Kidney epithelial cell (primary cell): ENCODE data around the gene TNFRSF18. TPM values are rescaled to one million over a fixed set of nuclear protein-coding genes. Genes with fewer than 3 reads are reported as not detected.

ENCODE experiments used
- DNase-seq: peaks from one replicate; pipeline ENCODE4 v3.0.0-alpha.2; 2010; ENCODE audit warnings: low read depth
- H3K27me3 ChIP-seq: 2 replicates; pipeline ENCODE4 v1.6.0; 2011; ENCODE audit warnings: low read length; ENCODE audit not compliant: control insufficient read depth, insufficient read depth
- H3K36me3 ChIP-seq: 2 replicates; pipeline ENCODE4 v1.5.1; 2011; ENCODE audit warnings: low read length; ENCODE audit not compliant: control insufficient read depth, insufficient read depth
- H3K4me3 ChIP-seq: 2 replicates; pipeline ENCODE4 v1.5.1; 2011; ENCODE audit warnings: low read depth, mild to moderate bottlenecking, control low read depth, low read length
- total RNA-seq: library from RNA; depleted of rRNA; stranded (reverse); fragments of >200 nt; gene quantifications from 2 replicates; pipeline ENCODE4 v1.2.3, GENCODE V29; 2015
- TF ChIP-seq, protein P1 (sequence below): IDR thresholded peaks from 2 replicates; pipeline ENCODE4 v1.5.1; 2011; ENCODE audit warnings: mild to moderate bottlenecking, moderate library complexity, low read length, control low read depth, inconsistent platforms; ENCODE audit not compliant: insufficient read depth, poor library complexity, severe bottlenecking

Gene TNFRSF18
- total RNA-seq, 1 donor from 2014 or later, result 0.67 TPM

DNA sequence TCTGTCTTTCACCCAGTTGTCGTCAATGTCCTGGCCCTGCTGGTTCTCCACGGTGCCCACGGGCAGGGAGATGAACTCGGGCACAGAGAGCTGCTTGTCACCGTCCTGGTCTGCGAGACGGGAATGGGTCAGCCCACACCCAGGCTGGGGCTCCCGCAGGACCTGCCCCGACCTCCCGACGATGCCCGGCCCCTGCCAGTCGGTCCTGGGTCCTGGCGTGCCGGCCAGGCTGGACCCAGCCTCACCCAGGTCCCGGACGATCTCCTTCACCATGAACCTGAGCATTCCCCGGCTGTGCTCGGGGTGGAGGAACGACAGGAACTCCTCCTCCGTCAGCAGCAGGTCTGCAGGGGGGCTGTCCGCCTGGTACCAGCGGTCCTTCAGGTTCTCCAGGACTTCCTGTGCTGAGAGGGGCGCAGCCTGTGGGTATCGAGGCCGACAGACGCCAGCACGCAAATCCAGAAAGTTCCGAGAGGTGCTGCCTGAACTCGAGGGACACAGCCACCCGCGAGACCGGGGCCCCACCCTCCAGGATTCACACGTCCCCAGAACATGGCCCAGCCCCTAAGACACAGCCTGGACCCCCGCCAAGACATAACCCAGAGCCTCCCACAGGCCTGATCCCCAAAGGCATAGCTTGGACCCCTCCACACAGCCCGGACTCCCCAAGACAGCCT is 12.3 kb upstream of the TNFRSF18 start:
- H3K36me3 ChIP-seq, result peaks cover 1% of the 10 kb centered on the region
- TF ChIP-seq, protein P1, sequence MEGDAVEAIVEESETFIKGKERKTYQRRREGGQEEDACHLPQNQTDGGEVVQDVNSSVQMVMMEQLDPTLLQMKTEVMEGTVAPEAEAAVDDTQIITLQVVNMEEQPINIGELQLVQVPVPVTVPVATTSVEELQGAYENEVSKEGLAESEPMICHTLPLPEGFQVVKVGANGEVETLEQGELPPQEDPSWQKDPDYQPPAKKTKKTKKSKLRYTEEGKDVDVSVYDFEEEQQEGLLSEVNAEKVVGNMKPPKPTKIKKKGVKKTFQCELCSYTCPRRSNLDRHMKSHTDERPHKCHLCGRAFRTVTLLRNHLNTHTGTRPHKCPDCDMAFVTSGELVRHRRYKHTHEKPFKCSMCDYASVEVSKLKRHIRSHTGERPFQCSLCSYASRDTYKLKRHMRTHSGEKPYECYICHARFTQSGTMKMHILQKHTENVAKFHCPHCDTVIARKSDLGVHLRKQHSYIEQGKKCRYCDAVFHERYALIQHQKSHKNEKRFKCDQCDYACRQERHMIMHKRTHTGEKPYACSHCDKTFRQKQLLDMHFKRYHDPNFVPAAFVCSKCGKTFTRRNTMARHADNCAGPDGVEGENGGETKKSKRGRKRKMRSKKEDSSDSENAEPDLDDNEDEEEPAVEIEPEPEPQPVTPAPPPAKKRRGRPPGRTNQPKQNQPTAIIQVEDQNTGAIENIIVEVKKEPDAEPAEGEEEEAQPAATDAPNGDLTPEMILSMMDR, result no peak
- H3K27me3 ChIP-seq, result no peaks in the 10 kb centered on the region

GRCh38 chr1:1217621-1218523 is 11.5 kb upstream of the TNFRSF18 start:
- peak; percentile 28 for DNase-seq
- peaks cover 1% of the 10 kb centered on the region for H3K36me3 ChIP-seq
- H3K27me3 ChIP-seq, result no peaks in the 10 kb centered on the region

More for the DNA sequence above, 12.3 kb upstream of the TNFRSF18 start:
- no peak overlapping the region for H3K4me3 ChIP-seq
- no peak for DNase-seq

DNA sequence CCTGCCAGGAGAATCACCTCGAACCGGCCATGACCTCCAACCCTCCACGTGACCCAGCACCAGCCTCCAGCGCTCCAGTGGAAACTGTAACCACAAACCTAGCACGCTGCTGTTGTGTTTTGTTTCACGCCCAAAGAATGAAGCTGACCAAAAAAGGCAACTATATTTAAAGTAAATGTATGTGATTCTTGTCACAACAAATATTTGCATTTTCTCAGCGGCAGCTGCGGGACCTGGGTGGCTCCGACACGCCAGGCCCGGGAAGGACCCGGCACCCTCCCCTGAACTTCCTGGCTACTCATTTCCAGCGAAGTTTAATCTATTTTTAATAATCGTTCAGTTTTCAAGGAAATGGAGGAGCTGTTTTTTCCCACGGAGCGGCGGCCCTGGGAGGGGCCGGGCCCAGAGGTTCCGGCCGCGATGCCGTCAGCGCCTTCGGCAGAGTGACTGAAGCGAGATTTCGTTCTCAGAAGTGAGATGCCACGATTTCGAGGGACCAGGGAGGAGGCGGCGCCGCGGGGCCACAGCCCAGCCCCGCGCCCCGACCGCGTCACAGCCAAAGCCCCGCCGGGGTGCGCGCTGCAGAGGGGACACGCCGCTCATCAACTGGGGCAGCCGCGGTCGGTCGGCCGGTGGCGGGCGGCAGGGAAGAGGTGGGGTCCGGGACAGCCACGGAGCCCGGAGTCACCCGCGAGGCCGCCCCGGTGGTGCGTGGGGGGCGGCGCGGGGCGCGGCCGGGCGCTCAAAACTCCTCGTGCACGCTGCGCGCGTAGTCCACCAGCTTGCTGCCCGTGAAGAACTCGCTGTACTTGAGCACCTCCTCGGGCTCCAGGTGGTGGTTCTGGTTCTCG is 10.6 kb upstream of the TNFRSF18 start:
- TF ChIP-seq, protein P1, result no peak

More at GRCh38 chr1:1217621-1218523, 11.5 kb upstream of the TNFRSF18 start:
- TF ChIP-seq, protein P1, result no peak
- H3K4me3 ChIP-seq, result no peak overlapping the region

DNA sequence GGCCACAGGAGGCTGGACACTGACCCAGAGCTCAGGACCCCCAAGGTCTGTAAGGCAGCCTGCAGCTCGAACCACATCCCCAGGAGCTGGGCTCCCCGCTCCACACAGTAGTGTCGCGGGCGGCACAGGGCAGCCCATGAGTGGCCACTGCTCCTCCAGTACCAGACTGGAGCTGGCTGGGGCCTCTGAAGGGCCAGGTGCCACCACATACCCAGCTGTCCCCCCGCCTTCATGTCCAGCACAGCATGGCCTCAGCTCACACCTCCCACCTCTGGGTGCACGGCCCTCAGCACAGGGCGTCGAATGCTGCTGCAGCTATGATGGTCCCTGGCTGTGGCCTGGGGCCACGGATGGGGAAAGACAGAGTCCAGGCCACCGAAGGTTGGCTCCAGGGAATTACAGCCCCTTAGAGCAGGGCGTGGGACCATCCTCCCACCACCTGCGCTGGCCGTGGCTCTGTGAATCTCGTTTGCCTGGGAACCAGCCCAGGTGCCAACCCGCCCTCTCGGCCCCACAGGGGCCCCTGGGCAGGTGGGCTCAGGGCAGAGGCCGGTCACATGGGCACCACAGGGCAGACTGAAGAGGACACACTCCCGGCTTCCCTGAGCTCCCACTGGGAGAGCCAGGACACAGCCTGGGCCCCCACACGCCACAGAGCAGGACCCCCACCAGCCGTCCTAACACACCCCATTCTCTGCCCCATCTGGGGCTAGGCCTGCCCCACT is 9.7 kb upstream of the TNFRSF18 start:
- H3K4me3 ChIP-seq, result no peak overlapping the region
- DNase-seq, result no peak
- H3K36me3 ChIP-seq, result peaks cover 1% of the 10 kb centered on the region
- TF ChIP-seq, protein P1, result no peak
- no peaks in the 10 kb centered on the region for H3K27me3 ChIP-seq

More for the DNA sequence above, 10.6 kb upstream of the TNFRSF18 start:
- Histone ChIP-seq H3K27me3 (no peaks in the 10 kb centered on the region), H3K36me3 (peaks cover 1% of the 10 kb centered on the region), H3K4me3 (no peak overlapping the region)
- DNase-seq, result no peak

DNA sequence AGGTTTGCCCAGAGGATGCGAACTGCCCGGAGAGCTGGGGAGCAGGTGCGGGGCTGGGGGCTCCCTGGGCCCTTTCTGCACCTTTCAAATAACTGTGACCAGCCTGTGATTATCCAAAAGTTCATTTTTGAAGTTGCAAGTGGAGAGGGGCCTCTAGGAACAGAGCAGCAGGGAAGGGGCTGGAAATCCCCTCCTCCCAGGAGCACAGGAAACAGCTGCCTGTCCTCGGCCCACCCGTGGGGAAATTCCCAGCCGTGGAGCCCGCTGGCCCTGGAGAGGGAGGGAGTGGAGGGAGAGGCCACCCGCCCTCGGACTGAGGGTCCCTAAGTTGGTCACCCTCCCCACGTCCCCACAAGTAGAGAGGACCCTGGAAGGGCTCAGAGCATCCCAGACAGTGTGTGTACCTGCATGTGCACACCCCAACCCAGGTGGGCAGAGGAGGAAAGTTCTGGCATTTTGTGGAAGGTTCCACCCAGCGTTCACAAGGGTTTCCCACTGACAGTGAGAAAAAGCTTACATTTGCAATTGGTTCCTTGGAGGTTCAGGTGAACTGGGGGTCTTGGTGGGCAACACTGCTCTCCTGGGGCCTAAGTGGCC is 8.8 kb upstream of the TNFRSF18 start:
- TF ChIP-seq, protein P1, result no peak
- Histone ChIP-seq H3K27me3 (no peaks in the 10 kb centered on the region), H3K4me3 (no peak overlapping the region), H3K36me3 (peaks cover 1% of the 10 kb centered on the region)
- no peak for DNase-seq
